ENCODE results near the gene CDK18. TPM values are rescaled to one million over a fixed set of nuclear protein-coding genes. Genes with fewer than 3 reads are reported as not detected.

CDK18 gene
- total RNA-seq, 1 donor from 2014 or later, result 17.8 TPM

- H3K9ac ChIP-seq (ENCODE audit: low read length), result no peak overlapping the region
- no peak overlapping the region for H2AFZ ChIP-seq (ENCODE audit: low read depth, low read length)
- H3K4me1 ChIP-seq (ENCODE audit: insufficient read depth, low read length), result peaks cover 2% of the 10 kb centered on the region
- H3K27me3 ChIP-seq (ENCODE audit: insufficient read depth, low read length), result peaks cover 9% of the 10 kb centered on the region
- H3K4me3 ChIP-seq (ENCODE audit: insufficient read depth, low read depth, low read length), result no peak overlapping the region
- no peaks in the 10 kb centered on the region for H3K4me1 Mint-ChIP-seq (ENCODE audit: low read depth, unreplicated experiment)
- no peak overlapping the region for H3K27ac Mint-ChIP-seq (ENCODE audit: unreplicated experiment)
- H3K36me3 ChIP-seq (ENCODE audit: insufficient read depth, low read length), result no peaks in the 10 kb centered on the region
- no peaks in the 10 kb centered on the region for H3K36me3 Mint-ChIP-seq (ENCODE audit: low read depth, unreplicated experiment)
- FAIRE-seq (no peak), DNase-seq (ENCODE audit: low read depth) (no peak)
- peaks cover 8% of the 10 kb centered on the region for H3K9me3 Mint-ChIP-seq (ENCODE audit: unreplicated experiment)
- H3K27ac ChIP-seq (ENCODE audit: low read depth, low read length), result no peak overlapping the region
- no peak overlapping the region for H3K4me3 Mint-ChIP-seq (ENCODE audit: unreplicated experiment)
- no peaks in the 10 kb centered on the region for H3K79me2 ChIP-seq (ENCODE audit: insufficient read depth, low read length)
- H4K20me1 ChIP-seq (ENCODE audit: insufficient read depth, low read length), result no peaks in the 10 kb centered on the region
- peaks cover 4% of the 10 kb centered on the region for H3K9me3 ChIP-seq (ENCODE audit: insufficient read depth, low read depth, low read length)
- H3K27me3 Mint-ChIP-seq (ENCODE audit: low read depth, unreplicated experiment), result peaks cover 47% of the 10 kb centered on the region
- TF ChIP-seq EZH2 (IDR thresholded peaks at IDR 0.05; ENCODE audit: insufficient read depth, low read length) (no peak), CTCF (IDR thresholded peaks at IDR 0.05; ENCODE audit: insufficient read depth, low read depth, low read length) (no peak)
- H3K4me2 ChIP-seq (ENCODE audit: low read length), result no peak overlapping the region
Measured at GRCh38 chr1:205472737-205473441, 31.6 kb upstream of the CDK18 start.

GRCh38 chr1:205473475-205473874 lies 31.0 kb upstream of the CDK18 start:
- Histone ChIP-seq H3K9me3 (ENCODE audit: insufficient read depth, low read depth, low read length) (peaks cover 4% of the 10 kb centered on the region), H3K79me2 (ENCODE audit: insufficient read depth, low read length) (no peaks in the 10 kb centered on the region), H3K27me3 (ENCODE audit: insufficient read depth, low read length) (peaks cover 9% of the 10 kb centered on the region), H3K36me3 (ENCODE audit: insufficient read depth, low read length) (no peaks in the 10 kb centered on the region), H3K27ac (ENCODE audit: low read depth, low read length) (no peak overlapping the region), H3K4me2 (ENCODE audit: low read length) (no peak overlapping the region), H3K9ac (ENCODE audit: low read length) (no peak overlapping the region), H3K4me1 (ENCODE audit: insufficient read depth, low read length) (peaks cover 7% of the 10 kb centered on the region), H2AFZ (ENCODE audit: low read depth, low read length) (no peak overlapping the region), H3K4me3 (ENCODE audit: insufficient read depth, low read depth, low read length) (no peak overlapping the region), H4K20me1 (ENCODE audit: insufficient read depth, low read length) (no peaks in the 10 kb centered on the region)
- no peak for TF ChIP-seq EZH2 (IDR thresholded peaks at IDR 0.05; ENCODE audit: insufficient read depth, low read length)
- no peak for TF ChIP-seq CTCF (IDR thresholded peaks at IDR 0.05; ENCODE audit: insufficient read depth, low read depth, low read length)
- H3K27me3 Mint-ChIP-seq (ENCODE audit: low read depth, unreplicated experiment), result peaks cover 46% of the 10 kb centered on the region
- FAIRE-seq, result no peak
- H3K4me3 Mint-ChIP-seq (ENCODE audit: unreplicated experiment), result no peak overlapping the region
- H3K4me1 Mint-ChIP-seq (ENCODE audit: low read depth, unreplicated experiment), result no peaks in the 10 kb centered on the region
- peaks cover 8% of the 10 kb centered on the region for H3K9me3 Mint-ChIP-seq (ENCODE audit: unreplicated experiment)
- no peaks in the 10 kb centered on the region for H3K36me3 Mint-ChIP-seq (ENCODE audit: low read depth, unreplicated experiment)
- H3K27ac Mint-ChIP-seq (ENCODE audit: unreplicated experiment), result no peak overlapping the region
- DNase-seq (ENCODE audit: low read depth), result no peak

- Histone ChIP-seq H4K20me1 (ENCODE audit: insufficient read depth, low read length) (no peaks in the 10 kb centered on the region), H3K27ac (ENCODE audit: low read depth, low read length) (no peak overlapping the region), H3K9me3 (ENCODE audit: insufficient read depth, low read depth, low read length) (peaks cover 4% of the 10 kb centered on the region), H3K9ac (ENCODE audit: low read length) (no peak overlapping the region), H3K4me3 (ENCODE audit: insufficient read depth, low read depth, low read length) (no peak overlapping the region), H3K4me1 (ENCODE audit: insufficient read depth, low read length) (peaks cover 7% of the 10 kb centered on the region), H3K79me2 (ENCODE audit: insufficient read depth, low read length) (no peaks in the 10 kb centered on the region), H3K36me3 (ENCODE audit: insufficient read depth, low read length) (no peaks in the 10 kb centered on the region), H3K4me2 (ENCODE audit: low read length) (no peak overlapping the region), H3K27me3 (ENCODE audit: insufficient read depth, low read length) (peaks cover 9% of the 10 kb centered on the region), H2AFZ (ENCODE audit: low read depth, low read length) (no peak overlapping the region)
- TF ChIP-seq EZH2 (IDR thresholded peaks at IDR 0.05; ENCODE audit: insufficient read depth, low read length) (no peak), CTCF (IDR thresholded peaks at IDR 0.05; ENCODE audit: insufficient read depth, low read depth, low read length) (no peak)
- H3K27ac Mint-ChIP-seq (ENCODE audit: unreplicated experiment), result no peak overlapping the region
- no peak for FAIRE-seq
- no peak for DNase-seq (ENCODE audit: low read depth)
- no peaks in the 10 kb centered on the region for H3K36me3 Mint-ChIP-seq (ENCODE audit: low read depth, unreplicated experiment)
- H3K27me3 Mint-ChIP-seq (ENCODE audit: low read depth, unreplicated experiment), result peaks cover 44% of the 10 kb centered on the region
- H3K4me3 Mint-ChIP-seq (ENCODE audit: unreplicated experiment), result no peak overlapping the region
- peaks cover 8% of the 10 kb centered on the region for H3K9me3 Mint-ChIP-seq (ENCODE audit: unreplicated experiment)
- no peaks in the 10 kb centered on the region for H3K4me1 Mint-ChIP-seq (ENCODE audit: low read depth, unreplicated experiment)
Measured at GRCh38 chr1:205473966-205474365, 30.5 kb upstream of the CDK18 start.

Measured in astrocyte (in vitro differentiated cells and primary cell).